Raji (cell line): ENCODE measurements around the gene PEPD.

Experiments
- POLR2A ChIP-seq: IDR thresholded peaks from 2 replicates; pipeline ENCODE4 v1.6.1; 2011; ENCODE audit warnings: low read depth, low read length, control low read depth; ENCODE audit not compliant: insufficient read depth

Gene PEPD

DNA sequence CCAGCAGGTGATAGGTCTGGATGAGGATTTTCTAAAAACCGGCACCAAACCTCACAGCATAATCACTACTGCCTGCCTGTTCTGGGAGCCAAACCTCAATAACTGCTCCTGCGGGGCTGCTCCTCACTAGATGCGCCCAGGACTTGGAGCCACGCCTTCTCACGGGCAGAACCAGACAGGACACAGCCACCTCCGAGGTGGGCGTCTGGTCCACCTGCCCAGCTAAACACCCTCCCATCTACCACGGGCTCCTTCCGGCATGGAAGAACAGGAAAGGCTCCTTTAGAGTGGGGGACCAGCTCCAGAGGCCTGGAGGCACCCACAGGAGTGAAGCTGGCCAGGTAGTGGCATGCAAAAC, 73.5 kb downstream of the PEPD start:
- TF ChIP-seq POLR2A: no peak

GRCh38 chr19:33447336-33448158, 74.0 kb downstream of the PEPD start:
- TF ChIP-seq POLR2A: no peak

DNA sequence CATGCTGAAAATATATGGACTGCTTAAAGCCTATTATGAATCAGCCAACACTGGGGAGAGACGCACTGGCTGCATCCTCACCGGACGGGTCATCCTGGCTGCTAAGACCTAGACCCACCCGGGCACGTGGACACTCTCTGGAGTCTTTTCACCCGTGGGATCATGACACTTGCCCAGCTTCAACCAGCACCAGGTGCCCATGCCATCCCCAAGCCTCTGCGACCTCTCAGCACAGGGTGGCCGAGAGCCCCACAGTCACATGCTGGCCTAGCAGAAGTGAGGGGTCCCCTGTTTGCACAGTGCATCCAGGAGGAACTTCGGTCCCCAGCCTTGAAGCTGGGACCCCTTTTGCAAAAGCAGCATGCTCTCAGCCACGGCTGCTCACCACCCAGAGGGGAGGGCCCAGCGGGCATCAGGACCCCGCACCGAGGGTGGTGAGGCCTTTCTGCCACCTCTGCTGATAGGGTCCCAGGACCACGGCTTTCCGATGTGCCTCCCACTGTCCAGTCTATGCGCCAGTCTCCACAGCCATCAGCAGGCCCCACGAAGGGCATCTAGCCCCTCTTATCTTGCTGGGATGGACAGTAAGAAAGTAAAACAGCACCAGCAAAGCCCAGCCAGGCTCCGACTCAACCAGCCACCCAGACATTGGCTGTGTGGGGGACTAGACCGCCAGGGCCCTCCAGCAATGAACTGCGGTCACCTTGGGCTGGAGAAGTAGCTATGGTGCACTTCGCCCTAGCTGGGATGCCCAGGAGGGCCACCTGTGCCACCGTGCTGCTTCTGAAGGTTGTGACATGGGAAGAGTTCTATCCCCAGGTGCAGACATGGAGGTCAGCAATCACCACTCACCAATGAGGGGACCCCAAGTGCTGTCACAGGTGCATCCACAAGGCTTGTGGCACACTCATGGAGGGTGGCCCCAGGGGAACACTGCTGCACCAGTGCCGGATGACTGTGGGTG, 75.0 kb downstream of the PEPD start:
- no peak for TF ChIP-seq POLR2A

DNA sequence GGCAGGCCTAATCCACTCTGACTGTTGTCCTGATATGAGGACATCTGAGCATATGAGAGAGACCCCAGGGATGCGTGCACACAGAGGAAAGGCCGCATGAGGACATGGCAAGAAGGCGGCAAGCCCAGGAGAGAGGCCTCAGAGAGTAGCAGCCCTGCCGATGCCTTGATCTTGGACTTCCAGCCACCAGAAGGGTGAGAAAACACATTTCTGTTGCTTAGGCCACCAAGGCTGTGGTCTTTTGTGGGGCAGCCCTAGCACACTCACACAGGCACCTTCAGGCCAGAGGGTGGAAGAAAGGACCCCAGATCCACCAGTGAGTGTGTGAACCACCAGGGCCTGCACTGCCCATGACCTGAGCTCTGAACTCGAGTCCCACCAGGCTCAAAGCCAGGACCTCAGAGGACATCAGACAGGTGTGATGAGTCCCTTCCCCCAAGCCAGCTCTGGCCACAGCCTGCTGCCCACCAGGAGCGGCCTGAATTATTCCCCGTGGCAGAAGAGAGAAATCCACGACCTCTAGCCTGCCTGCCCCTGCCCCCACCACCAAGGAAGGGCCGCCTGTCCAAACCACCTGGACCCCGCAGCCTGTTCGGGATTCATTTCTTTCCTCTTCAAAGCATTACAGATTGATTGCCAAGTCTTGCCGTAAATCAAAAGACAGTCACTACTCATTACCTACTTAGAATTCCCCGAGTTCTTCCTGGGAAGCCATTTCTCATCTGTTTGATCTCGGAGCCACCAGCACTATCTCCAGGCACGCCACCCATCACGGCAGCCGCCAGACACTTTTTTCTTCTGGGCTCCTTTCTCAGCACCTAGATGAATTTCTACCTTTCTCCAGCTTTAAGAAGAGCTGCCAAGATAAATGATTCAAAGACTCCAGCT, 75.9 kb downstream of the PEPD start:
- TF ChIP-seq POLR2A: no peak

- TF ChIP-seq POLR2A: no peak
These were observed 76.8 kb downstream of the PEPD start for GRCh38 chr19:33444562-33445441.

DNA sequence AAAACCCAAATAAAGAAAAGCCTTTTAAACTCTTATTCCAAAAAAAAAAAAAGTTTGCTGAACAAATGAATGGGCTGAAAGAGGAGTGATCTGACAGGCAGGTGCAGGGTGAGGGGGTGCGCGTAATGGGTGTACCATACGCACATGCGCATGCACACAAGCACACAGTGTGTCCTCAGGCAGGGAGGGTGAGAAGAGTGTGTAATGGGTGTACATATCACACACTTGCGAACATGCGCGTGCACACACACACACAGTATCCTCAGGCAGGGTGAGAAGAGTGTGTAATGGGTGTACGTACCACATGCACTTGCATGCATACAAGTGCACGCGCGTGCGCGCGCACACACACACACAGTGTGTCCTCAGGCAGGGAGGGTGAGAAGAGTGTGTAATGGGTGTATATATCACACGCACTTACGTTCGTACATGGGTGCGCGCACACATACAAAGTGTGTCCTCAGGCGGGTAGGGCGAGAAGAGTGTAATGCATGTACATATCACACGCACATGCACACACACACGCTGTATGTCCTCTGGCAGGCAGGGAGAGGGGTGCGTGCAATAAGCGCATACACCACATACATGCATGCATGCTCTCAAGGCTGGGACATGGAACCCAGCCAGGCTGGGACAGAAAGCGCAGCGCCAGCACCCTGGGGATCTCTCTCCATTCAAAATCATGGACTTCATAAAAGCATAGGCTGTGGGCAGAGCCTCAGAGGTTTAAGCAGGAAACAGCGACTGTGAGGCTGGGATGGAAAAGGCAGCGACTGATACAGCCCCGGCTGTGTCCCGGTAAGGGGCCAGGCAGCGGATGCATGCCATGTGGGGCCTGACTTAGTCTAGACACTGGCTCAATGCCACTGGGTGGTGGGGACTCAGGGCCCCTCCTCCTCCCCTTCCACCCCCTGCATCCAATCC, 77.7 kb downstream of the PEPD start:
- TF ChIP-seq POLR2A: no peak

DNA sequence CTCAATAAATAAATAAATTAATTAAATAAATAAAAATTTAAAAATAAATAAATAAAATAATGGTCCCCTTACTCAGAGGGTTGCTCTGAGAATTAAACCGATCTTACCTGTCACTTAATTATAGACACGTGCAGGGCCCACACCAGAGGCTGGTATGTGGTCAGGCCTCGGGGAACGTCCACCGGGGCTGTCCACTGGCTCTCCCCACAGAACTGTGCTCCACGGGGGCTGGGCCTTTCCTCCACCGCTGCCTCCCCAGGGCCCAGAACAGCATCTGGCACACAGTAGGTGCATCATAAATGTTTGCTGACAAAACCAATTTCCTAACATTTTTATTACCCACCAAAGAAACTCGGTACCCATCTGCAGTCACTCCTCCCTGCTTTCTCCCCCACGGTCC, 78.9 kb downstream of the PEPD start:
- no peak for TF ChIP-seq POLR2A

- TF ChIP-seq POLR2A: no peak
These were observed 79.8 kb downstream of the PEPD start for GRCh38 chr19:33441828-33442227.

- no peak for TF ChIP-seq POLR2A
These were observed 80.3 kb downstream of the PEPD start for GRCh38 chr19:33441277-33441699.

- TF ChIP-seq POLR2A: no peak
These were observed 80.9 kb downstream of the PEPD start for GRCh38 chr19:33440682-33441081.

- no peak for TF ChIP-seq POLR2A
These were observed 81.3 kb downstream of the PEPD start for GRCh38 chr19:33440241-33440640.

DNA sequence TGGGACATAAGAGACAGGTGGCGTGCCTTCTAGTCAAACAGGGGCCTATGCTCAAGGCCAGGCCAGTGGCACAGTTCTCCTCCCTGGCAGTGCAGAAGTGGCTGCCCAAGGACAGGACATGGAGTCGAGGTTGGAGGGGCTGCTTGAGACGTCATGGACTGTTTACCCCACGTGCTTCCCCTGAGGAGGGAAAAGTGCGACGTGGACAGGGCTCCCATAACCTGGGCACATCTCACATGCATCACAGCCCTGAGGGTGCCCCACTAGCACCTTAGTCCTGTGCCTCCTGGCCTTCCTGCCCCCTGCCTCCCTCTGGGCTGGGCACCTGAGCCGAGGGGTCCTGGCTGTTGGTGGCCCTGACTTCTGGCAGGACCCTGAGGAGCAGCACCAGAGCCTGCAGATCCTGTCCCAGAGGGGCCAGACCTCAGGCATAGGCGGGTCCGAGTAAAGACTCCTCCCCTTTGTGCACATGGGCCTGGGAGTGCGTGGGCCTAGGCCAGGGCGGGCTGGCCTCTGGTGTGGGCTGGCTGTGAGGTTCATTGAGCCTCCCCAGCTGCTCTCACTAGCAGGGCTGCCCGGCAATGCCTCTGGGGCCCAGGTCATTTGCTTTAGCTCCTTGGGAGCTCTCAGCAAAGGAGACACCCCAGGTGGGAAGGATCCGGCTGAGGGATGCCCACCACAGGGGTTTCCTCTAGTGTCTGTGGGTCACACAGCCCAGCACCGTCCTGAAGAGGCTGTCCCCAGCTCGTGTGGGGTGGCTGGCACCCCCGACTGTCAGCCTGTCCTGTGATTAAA, 82.4 kb downstream of the PEPD start:
- no peak for TF ChIP-seq POLR2A
